Measurements from ENCODE around the gene PLD1.

PLD1 gene

DNA sequence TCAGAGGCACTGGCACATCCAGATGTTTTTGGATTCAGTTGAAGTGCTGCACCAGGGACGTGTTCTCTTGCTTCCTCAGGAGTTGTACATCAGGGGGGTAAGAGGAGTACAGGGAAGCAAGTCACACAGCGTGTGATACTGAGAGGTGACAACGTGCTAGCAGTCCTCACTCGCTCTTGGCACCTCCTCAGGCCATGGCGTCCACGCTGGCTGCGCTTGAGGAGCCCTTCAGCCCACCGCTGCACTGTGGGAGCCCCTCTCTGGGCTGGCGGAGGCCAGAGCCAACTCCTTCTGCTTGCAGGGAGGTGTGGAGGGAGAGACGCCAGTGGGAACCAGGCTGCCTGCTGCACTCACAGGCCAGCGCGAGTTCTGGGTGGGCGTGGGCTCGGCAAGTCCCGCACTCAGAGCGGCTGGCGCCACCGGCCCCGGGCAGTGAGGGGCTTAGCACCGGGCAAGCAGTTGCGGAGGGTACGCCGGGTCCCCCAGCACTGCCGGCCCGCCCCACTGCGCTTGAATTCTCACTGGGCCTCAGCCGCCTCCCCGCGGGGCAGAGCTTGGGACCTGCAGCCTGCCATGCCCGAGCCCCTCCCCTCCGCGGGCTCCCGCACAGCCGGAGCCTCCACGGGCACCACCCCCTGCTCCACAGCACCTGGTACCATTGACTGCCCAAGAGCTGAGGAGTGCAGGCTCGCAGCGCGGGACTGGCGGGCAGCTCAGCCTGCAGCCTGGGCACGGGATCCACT is 64.5 kb downstream of the PLD1 start:
- no peak for DNase-seq (ENCODE audit: low read depth)

DNA sequence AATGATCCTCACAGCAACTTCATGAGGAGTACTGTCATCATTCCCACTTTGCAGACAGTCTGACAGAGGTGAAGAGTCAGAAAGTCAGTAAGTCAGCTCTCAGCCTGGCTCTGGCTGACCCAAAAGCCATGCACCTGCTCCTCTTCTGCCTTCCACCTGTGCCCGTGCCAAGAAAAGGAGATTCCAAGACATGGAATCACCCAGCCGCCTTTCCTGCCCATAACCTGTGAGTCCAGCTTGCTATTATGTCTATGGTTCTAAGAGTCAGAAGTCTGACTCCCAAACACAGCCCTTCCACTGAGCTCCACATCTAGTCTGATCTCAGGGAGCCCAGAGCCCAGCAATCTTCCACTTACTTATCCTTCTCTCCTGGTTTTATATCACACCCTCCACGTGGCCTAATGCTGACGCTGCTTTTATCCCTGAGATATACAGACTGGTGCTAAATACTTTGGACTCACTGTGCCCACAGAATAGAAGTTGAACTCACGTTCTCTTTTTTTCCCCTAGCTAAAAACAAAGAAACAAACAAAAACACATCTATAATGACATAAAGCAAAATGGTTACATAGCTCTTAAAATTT is 66.0 kb downstream of the PLD1 start:
- DNase-seq (ENCODE audit: low read depth), result no peak

DNA sequence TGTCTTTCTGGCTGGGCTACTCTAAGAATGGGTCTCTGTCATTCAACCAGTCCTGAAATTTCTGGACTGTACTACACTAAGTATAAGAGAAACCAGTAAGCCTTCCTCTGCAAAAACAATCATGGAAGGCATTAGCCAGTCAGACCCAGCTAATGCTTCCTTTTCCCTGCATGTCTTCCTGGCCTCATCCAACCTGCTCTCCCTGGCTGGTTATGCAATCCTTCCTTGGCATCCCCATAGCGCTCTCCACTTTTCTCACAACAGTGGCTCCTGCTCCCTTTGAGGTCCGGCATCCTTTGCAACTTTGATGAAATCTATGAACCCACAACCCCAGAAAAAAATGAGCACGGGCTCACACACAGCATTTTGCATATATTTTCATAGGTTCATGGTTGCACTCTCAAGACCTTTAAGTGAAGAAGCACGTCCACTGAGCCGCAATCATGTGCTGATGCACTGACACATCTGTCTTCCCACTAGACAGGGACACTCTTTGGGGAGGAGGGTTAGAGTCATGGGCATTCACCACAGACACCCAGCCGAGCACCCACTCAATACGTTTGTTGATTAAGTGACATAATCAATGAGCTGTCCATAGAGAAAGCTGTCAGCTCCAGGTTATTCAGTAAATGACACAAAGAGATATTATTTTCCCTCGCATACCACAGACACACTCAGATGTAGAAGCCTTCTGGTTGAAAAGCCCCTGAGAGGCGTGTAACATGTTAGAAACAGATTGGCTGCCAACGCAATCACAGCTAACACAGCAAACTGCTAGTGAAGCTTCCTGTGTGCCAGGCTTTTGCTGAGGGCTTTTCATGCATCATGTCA is 66.7 kb downstream of the PLD1 start:
- DNase-seq (ENCODE audit: low read depth), result no peak

DNA sequence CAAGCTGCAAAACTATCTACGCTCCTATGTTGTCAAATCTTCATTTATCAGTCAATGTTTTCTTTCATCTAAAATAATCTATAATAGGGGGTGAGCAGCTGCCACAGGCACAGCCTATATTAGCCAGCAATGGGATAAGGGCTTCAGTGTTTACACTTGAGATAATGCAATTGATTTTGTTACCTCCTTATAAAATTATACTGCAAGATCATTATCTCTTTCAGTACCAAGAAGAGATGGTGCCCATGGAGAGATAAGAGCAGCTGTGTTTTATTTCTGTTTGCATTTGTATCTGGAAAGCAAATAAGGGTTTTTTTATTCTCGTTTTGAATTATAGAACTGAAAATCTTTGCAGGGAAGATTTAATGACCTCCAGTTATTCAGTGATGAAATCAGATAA is 68.9 kb downstream of the PLD1 start:
- DNase-seq (ENCODE audit: low read depth), result no peak

DNA sequence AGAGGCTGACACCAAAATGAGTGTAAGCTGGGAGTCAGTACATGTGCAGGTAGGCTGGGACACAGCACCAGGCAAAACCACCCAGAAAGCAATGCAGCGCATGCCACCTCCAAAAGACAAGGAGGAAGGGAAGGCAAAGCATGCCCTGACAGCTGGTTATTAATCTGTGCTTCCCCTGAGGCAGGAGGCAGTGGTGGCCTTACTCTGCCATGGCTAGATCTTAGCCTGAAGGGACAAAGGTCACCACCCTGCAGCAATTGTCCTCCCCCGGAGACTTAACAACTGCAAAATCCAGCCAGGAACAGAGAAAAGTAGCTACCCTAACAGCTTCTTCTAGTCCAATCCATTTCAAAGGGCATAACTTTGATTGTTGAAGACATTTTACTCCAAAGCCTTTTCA is 73.7 kb downstream of the PLD1 start:
- DNase-seq (ENCODE audit: low read depth), result no peak

DNA sequence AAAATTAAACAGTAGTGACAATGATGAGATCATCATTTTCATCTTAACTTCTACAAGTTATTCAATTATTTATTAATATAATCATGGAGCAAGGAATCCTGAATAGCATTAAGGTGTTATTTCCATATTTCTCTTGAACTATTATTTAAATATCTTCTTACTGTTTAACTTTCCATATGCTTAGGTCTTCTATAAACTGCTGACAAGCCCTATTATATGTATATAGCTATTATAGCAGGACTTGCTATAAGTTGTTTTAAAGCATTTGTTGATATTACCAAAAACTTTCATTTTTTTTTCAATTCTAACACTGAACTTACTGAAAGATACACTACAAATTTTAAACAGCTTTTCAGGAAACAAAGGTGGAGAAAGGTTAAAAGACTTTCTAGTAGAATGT is 76.7 kb downstream of the PLD1 start:
- DNase-seq (ENCODE audit: low read depth), result no peak

DNA sequence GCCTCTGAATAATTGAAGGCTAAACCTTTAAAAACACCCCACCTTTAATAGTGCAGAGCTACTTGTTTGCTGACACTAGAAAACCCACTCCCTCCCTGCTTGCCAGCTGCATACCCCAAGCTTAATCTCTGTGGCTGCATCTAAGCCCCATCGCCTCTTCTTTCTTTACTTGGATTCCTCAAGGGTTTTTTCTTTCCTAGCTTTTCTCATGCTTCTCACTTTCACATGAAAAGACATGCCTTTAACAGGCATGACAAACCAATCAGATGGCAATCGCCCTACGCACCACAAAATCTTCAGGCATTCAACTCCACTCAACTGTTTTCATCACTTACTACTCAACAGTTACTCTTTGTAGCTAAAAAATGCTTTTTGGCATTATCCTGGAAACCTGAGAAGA is 77.5 kb downstream of the PLD1 start:
- DNase-seq (ENCODE audit: low read depth), result no peak

DNA sequence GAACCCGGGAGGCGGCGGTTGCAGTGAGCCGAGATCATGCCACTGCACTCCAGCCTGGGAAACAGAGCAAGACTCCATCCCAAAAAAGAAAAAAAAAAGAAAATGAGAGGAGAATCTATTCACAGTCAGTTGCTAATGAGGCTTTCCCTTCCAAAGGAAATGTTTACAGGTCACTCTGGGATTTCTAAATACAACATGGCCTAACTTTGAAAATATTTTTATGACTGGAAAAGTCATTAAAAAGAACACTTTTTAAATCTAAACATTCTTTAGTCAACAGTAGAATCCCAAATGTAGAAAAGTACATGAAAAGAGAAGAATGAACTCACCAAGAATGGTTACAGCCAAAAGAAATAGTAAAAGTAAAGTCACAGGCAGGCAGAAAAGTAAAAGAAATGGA is 78.6 kb downstream of the PLD1 start:
- DNase-seq (ENCODE audit: low read depth), result no peak

DNA sequence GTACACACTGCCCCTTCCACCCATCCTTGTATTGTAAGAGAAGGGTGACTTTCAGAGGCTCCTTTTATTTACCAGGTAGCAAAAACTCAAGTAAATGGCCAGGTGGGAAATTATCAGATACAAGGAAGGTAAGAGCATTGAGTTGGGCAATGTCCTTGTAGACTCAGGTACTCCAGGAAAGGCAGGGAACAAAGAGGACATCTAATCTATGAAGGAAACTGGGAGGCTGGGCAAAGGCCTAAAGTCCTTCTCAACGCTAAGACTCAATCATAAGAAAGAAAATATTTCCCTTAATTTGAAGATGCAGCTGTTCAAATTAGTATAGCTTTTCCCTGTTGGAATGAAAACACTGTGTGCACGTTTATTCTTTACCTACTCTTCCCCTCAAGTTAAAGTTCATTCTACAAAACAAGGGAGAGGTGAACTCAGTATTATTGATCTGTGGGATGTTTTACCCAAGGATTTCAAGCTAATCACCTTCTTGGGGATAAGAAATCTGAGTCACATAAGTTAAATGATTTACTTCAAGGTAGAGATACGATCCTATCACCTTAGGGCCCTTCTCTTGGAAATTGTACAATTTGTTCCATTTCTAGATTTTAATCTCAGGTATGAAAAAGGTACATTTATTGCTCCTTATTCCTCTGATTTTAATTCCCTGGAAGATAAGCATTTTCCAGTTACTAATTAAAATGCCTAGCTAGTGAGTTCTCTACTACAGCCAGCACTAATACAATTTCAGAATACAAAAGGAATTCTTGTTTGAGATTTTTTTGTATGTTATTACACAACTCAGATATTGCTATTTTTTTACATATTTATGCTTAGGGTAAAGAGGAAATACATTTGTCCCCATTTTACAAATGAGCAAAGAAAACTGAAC is 80.6 kb downstream of the PLD1 start:
- no peak for DNase-seq (ENCODE audit: low read depth)

DNA sequence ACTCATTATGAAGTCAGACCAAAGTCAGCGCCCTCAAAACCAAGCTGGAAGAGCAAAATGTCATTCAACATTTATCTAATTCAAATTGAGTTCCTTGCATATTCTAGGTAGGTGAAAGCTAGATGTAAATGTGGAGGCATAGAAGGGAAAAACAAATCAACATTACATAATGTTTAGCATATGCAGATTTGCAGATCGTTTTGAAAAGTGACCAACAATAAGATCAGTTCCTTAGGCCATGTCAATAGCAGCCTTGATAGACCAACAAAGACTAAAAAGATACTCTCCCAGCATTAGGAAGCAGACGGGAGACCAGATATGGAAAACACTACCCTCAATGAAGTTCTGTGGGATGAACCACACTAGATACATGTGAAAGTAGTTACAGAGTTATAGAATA is 83.0 kb downstream of the PLD1 start:
- no peak for DNase-seq (ENCODE audit: low read depth)

DNA sequence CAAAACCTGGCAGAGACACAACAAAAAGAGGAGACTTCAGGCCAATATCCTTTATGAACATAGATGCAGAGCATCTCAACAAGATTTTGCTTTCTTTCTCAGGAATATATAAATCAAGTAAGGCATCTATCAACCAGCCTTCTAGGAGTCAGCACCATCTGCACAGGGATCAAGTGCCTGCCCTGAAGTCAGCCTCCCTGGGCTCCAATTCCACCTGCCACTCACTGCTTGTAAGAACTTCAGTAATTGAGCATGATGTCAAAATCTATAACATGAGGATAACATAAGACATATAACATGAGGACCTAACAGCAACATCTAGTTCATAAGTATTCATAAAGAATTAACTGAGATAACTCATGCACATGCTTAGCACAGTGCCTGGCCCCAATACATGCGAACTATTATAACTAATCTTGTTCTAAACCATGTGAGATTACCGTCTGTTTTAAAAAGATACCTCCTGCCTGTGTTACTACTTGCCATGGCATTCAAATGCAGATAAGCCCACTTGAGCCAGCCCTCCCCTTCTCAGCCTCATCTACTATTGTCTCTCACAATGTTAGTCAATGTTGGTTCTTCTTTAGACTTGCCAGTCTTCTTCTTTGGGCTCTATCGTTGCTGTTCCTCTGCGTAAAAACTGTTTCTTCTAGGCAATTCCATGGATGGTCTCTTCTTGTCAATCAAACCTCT is 91.6 kb downstream of the PLD1 start:
- no peak for DNase-seq (ENCODE audit: low read depth)

DNA sequence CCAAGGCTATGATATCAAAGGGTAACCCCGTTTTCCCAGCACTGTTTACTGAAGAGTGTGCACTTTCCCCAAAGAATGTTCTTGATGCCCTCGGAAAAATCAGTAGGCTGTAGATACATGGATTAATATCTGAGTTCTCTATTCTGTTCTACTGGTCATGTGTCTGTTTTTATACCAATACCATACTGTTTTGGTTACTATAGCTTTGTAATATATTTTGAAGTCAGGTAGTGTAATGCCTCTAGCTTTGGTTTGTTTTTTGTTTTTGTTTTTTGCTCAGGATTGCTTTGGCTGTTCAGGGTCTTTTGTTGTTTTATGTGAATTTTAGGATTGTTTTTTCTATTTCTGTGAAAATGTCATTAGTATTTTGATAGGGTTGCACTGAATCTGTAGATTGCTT is 95.1 kb downstream of the PLD1 start:
- DNase-seq (ENCODE audit: low read depth), result no peak

DNA sequence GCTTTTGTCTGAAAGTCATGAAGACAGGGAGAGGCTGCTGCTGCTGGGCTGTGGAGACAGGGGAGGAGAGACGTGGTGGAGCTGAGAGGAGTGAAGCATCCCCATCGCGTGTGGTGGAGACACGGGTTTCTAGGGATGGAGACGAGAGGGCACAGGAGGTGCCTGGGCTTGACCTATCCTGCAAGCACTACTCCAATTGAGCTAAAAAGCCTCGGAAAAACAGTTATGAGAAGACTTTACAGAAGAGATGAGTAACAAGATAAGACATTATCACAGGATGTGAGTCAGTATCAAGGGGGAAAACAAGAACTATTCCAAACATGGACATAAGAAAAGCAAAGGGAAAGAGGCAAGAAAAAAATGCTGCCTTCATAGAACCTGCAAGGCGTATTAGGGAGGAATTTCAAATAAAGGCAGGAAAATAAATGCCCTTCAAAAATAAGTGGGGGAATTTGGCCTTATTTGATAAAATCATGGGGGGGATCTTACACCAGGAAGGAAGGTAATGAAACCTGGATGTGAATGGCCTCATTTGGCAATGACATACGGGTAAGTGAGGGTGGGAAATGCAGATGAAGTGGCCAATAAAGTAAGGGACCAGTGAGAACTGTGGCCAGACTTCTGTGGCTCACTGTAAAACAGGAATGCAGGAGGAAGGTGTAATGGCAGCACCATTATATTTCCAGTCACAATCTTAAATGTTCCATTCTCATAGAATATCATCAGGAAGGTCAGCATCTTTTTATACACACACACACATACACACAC is 97.9 kb downstream of the PLD1 start:
- DNase-seq (ENCODE audit: low read depth), result peak; percentile 51

DNA sequence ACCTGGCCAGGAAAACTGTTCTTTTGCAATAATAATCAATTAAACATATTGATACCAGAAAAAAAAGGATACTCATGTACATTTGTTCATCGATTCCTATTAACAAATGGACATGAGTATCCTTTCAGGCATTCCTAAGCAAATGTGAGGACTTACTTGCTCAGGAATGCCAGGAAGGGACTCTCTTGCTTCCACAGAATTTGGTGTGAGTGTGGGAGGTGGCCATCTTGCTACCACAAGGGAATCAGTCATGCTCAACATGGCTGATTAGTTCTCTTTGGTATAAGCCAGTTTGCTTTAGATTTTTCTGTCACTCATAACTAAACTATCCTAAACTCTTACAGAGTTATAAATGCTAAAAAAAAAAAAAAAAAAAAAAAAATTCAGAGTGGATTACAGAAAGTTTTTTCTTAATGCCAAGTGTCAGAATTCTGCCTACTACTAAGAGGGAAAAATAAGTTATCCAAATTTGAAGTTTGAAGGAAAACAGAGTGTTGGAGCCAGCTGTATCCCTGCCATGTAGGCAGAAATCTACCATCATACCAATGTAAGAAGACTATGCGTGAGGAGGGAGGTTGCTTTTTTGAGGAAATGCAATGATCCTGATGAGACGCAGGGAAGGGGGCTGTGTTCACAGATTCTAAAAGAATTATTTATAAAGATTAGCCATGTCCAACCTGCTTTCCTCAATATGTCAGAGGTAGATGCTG is 98.7 kb downstream of the PLD1 start:
- no peak for DNase-seq (ENCODE audit: low read depth)

DNA sequence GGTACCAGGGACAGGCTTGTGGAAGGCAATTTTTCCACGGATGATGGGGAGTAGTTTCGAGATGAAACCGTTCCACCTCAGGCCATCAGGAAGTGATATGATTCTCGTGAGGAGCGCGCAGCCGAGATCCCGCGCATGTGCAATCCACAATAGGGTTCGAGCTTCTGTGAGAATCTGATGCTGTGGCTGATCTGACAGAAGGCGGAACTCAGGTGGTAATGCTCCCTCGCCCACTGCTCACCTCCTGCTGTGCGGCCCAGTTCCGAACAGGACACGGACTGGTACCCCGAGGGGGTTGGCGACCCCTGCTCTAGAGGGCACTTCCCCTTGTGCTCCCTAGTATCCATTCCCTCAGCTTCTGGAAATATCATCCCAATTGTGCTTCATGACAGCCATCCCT is 99.9 kb downstream of the PLD1 start:
- no peak for DNase-seq (ENCODE audit: low read depth)

DNA sequence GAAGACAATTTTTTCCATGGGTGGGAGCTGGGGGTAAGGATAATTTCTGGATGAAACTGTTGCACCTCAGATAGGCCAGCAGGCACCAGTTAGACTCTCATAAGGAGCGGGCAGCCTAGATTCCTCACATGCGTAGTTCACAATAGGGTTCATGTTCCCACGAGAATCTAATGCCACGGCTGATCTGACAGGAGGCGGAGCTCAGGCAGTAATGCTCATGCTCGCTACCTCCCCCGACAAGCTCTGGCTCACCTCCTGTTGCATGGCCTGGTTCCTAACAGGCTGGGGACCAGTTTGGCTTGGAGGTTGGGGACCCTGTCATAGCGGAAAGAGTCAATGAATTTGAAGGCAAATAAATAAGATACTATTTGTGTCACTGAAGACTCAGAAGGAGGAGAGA is 105.5 kb downstream of the PLD1 start:
- no peak for DNase-seq (ENCODE audit: low read depth)

DNA sequence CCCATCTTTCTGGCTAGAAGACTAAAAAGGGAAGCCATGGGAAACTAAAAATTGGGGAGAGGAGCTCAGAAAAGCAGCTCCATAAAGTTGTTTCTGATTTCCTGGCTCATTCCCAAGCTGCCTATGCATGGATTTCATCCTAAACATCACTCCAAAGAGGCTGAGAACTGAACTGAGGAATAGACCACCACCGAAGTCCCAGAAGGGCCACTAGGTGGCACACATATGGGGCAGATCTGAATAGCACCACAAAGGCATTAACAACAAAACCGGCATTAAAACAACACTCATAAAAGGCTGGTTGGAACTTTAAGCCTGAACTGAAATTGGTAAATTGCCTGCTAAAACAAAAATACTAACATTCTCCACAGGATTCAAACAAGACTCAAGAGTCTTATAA is 106.3 kb downstream of the PLD1 start:
- DNase-seq (ENCODE audit: low read depth), result no peak

DNA sequence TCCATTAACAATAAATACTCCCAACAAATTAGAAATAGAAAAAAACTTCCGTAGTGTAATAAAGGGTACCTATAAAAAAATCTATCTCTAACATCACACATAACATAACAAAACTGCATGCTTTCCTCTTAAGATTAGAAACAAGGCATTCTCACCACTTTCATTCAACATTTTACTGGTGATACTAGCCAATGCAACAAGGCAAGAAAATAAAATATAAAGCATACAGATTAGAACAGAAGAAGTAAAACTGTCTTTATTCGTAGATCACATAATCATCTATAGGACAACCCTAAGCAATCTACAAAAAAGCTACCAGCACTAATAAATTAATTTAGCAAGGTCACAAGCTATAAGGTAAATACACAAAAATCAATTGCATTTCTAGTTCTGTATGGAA is 107.1 kb downstream of the PLD1 start:
- no peak for DNase-seq (ENCODE audit: low read depth)

DNA sequence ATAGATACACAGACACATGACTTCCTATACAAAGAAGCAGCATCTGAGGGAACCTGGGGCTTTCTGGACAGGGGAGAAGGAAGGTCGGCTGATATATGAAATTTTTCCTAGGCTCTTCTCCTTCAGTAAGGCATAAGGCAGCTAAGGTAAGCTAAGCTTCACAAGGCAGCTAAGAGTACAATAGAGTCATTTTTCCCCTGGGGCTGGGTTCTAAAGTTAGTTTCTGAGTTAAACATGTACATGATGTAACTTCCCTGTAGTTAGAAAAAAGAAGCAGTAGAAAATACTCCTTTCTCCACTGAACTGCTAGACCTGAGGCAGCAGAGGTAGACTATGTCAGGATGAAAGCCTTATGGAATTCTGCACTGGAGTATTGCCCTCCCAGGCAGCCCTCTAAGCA is 109.6 kb downstream of the PLD1 start:
- DNase-seq (ENCODE audit: low read depth), result no peak

DNA sequence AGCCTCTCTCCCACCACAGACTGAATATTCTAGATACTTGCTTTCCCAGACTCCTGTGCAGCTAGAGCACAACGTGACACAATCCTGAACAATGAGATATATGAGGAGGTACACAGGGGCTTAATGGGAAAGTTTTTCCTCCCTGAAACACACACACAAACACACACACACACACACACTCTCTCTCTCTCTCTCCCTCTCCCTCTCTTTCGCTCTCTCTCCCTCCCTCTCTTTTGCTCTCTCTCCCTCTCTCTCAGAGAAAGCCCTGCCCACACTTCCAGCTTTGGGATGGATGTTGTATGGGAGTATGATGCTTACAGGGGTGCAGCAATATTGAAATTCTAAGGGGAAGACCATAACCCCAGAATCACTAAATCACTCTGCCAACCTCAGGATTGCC is 110.1 kb downstream of the PLD1 start:
- DNase-seq (ENCODE audit: low read depth), result no peak

All from non-pigmented ciliary epithelial cell (primary cell).